Muscle layer of duodenum (tissue), 2 donors: ENCODE data around the gene JARID2.

ENCODE experiments used
- H3K27ac ChIP-seq: one replicate; pipeline ENCODE4 v1.7.0; 2013; ENCODE audit warnings: mild to moderate bottlenecking, low read length
- H3K27me3 ChIP-seq: one replicate; pipeline ENCODE4 v1.7.0; 2013; ENCODE audit warnings: low read depth, mild to moderate bottlenecking, control low read depth, low read length
- H3K36me3 ChIP-seq, 2 donors: one replicate each; pipeline ENCODE4 v1.7.0; 2013; ENCODE audit warnings: low read length in 2 of 2, control low read depth in 1 of 2, mild to moderate bottlenecking in 1 of 2; ENCODE audit not compliant: insufficient read depth in 2 of 2, control insufficient read depth in 1 of 2
- H3K4me1 ChIP-seq, 2 donors: one replicate each; pipeline ENCODE4 v1.7.0; 2013; ENCODE audit warnings: low read length in 2 of 2, mild to moderate bottlenecking in 2 of 2, control low read depth in 1 of 2, moderate library complexity in 1 of 2; ENCODE audit not compliant: insufficient read depth in 2 of 2, control insufficient read depth in 1 of 2
- H3K4me3 ChIP-seq, 2 donors: one replicate each; pipeline ENCODE4 v1.7.0; 2013; ENCODE audit warnings: low read length in 2 of 2, low read depth in 1 of 2, mild to moderate bottlenecking in 1 of 2
- H3K9me3 ChIP-seq, 2 donors: one replicate each; pipeline ENCODE4 v1.7.0; 2013; ENCODE audit warnings: low read length in 2 of 2, control low read depth in 1 of 2, mild to moderate bottlenecking in 1 of 2; ENCODE audit not compliant: control insufficient read depth in 1 of 2
- donor health status: healthy.

JARID2 gene

GRCh38 chr6:15357782-15358181, 111.9 kb downstream of the JARID2 start:
- no peak overlapping the region for H3K4me3 ChIP-seq
- H3K4me1 ChIP-seq, result peaks cover 0 to 13% of the 10 kb centered on the region in 2 donors
- no peaks in the 10 kb centered on the region for H3K9me3 ChIP-seq
- no peaks in the 10 kb centered on the region for H3K36me3 ChIP-seq
- no peak overlapping the region for H3K27ac ChIP-seq
- no peaks in the 10 kb centered on the region for H3K27me3 ChIP-seq

GRCh38 chr6:15358579-15359327, 112.9 kb downstream of the JARID2 start:
- Histone ChIP-seq H3K27ac (no peak overlapping the region), H3K27me3 (no peaks in the 10 kb centered on the region), H3K36me3 (no peaks in the 10 kb centered on the region), H3K4me1 (peaks cover 0 to 10% of the 10 kb centered on the region in 2 donors), H3K9me3 (no peaks in the 10 kb centered on the region), H3K4me3 (no peak overlapping the region)

GRCh38 chr6:15359335-15359862, 113.5 kb downstream of the JARID2 start:
- H3K4me1 ChIP-seq, result peaks cover 0 to 10% of the 10 kb centered on the region in 2 donors
- H3K27me3 ChIP-seq, result no peaks in the 10 kb centered on the region
- no peak overlapping the region for H3K27ac ChIP-seq
- no peaks in the 10 kb centered on the region for H3K36me3 ChIP-seq
- no peaks in the 10 kb centered on the region for H3K9me3 ChIP-seq
- no peak overlapping the region for H3K4me3 ChIP-seq

GRCh38 chr6:15360300-15360699, 114.4 kb downstream of the JARID2 start:
- Histone ChIP-seq H3K9me3 (no peaks in the 10 kb centered on the region), H3K36me3 (no peaks in the 10 kb centered on the region), H3K4me1 (peaks cover 4 to 17% of the 10 kb centered on the region in 2 donors), H3K27ac (no peak overlapping the region), H3K27me3 (no peaks in the 10 kb centered on the region), H3K4me3 (no peak overlapping the region)

- no peak overlapping the region for H3K4me3 ChIP-seq
Measured at GRCh38 chr6:15361197-15361596, 115.3 kb downstream of the JARID2 start.

GRCh38 chr6:15362274-15363160, 116.6 kb downstream of the JARID2 start:
- Histone ChIP-seq H3K36me3 (no peaks in the 10 kb centered on the region), H3K27ac (no peak overlapping the region), H3K27me3 (no peaks in the 10 kb centered on the region), H3K9me3 (no peaks in the 10 kb centered on the region), H3K4me1 (peaks cover 20% of the 10 kb centered on the region in 2 donors), H3K4me3 (no peak overlapping the region)

More at GRCh38 chr6:15361197-15361596, 115.3 kb downstream of the JARID2 start:
- no peaks in the 10 kb centered on the region for H3K36me3 ChIP-seq
- no peaks in the 10 kb centered on the region for H3K9me3 ChIP-seq
- H3K27ac ChIP-seq, result no peak overlapping the region
- peaks cover 13 to 19% of the 10 kb centered on the region in 2 donors for H3K4me1 ChIP-seq
- no peaks in the 10 kb centered on the region for H3K27me3 ChIP-seq

GRCh38 chr6:15363164-15363522, 117.3 kb downstream of the JARID2 start:
- H3K36me3 ChIP-seq, result no peaks in the 10 kb centered on the region
- no peak overlapping the region for H3K4me3 ChIP-seq
- peaks cover 20 to 24% of the 10 kb centered on the region in 2 donors for H3K4me1 ChIP-seq
- H3K27me3 ChIP-seq, result no peaks in the 10 kb centered on the region
- H3K27ac ChIP-seq, result no peak overlapping the region
- H3K9me3 ChIP-seq, result no peaks in the 10 kb centered on the region

- no peaks in the 10 kb centered on the region for H3K36me3 ChIP-seq
- H3K4me1 ChIP-seq, result peaks cover 20 to 24% of the 10 kb centered on the region in 2 donors
- H3K27ac ChIP-seq, result no peak overlapping the region
- no peak overlapping the region for H3K4me3 ChIP-seq
- H3K27me3 ChIP-seq, result no peaks in the 10 kb centered on the region
- H3K9me3 ChIP-seq, result no peaks in the 10 kb centered on the region
Measured at GRCh38 chr6:15363523-15364400, 117.9 kb downstream of the JARID2 start.

GRCh38 chr6:15364401-15365037, 118.7 kb downstream of the JARID2 start:
- H3K4me3 ChIP-seq, result no peak overlapping the region
- peaks cover 20 to 24% of the 10 kb centered on the region in 2 donors for H3K4me1 ChIP-seq
- H3K27me3 ChIP-seq, result no peaks in the 10 kb centered on the region
- no peak overlapping the region for H3K27ac ChIP-seq
- no peaks in the 10 kb centered on the region for H3K9me3 ChIP-seq
- H3K36me3 ChIP-seq, result no peaks in the 10 kb centered on the region

- H3K27me3 ChIP-seq, result no peaks in the 10 kb centered on the region
- no peak overlapping the region for H3K27ac ChIP-seq
- H3K4me3 ChIP-seq, result peak overlapping the region in 1 of 2 donors; percentile 9
- no peaks in the 10 kb centered on the region for H3K36me3 ChIP-seq
- H3K4me1 ChIP-seq, result peaks cover 20 to 24% of the 10 kb centered on the region in 2 donors
- no peaks in the 10 kb centered on the region for H3K9me3 ChIP-seq
Measured at GRCh38 chr6:15365273-15365687, 119.4 kb downstream of the JARID2 start.
